NK-92 (cell line): ENCODE measurements around the gene RIPOR1.
A peak's percentile ranks its signal among the peaks of the same experiment; 100 is the strongest.

ENCODE experiments used
- DNase-seq: peaks from one replicate; lab custom pipeline; 2025; ENCODE audit not compliant: unreplicated experiment; lab: John Stamatoyannopoulos, UW

Gene RIPOR1

DNA sequence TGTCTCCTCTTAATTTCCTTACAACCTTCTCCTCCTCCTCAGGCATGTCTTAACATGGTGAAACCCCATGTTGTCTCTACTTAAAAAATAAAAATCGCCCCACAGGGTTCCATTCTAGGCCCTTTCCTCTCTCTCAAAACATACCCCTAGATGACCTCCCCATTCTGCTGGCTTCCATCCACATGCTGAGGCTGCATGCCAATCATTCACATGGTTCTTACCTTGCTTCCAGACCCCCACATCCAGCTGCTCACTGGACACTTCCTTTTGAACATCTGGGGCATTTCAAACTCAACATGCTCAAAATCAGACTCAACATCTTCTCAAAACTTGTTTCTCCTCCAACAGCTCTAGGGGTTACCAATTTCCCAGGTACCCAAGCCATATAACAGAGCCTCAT, 21.3 kb downstream of the RIPOR1 start:
- DNase-seq, result no peak

- no peak for DNase-seq
Observed at GRCh38 chr16:67551091-67551490, 22.5 kb downstream of the RIPOR1 start.

- no peak for DNase-seq
Observed at GRCh38 chr16:67551972-67552371, 23.3 kb downstream of the RIPOR1 start.

DNA sequence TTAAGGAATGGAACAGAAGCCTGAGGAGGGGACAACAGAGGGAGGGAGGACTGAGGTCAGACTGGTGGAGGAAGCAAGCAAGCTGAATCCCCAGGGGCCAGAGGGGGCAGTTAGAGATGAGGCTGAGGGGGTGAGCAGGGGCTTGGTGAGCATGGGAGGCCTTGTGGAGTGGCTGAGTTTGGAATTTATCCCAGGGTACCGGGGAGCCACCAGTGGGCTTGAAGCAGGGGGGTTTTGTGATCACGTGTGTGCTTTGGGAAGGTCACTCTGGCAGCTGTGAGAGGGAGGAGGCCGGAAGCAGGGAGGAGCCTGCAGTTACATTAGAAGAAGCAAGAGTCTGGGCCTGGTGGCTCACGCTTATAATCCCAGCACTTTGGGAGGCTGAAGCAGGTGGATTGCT, 23.8 kb downstream of the RIPOR1 start:
- DNase-seq, result no peak

DNA sequence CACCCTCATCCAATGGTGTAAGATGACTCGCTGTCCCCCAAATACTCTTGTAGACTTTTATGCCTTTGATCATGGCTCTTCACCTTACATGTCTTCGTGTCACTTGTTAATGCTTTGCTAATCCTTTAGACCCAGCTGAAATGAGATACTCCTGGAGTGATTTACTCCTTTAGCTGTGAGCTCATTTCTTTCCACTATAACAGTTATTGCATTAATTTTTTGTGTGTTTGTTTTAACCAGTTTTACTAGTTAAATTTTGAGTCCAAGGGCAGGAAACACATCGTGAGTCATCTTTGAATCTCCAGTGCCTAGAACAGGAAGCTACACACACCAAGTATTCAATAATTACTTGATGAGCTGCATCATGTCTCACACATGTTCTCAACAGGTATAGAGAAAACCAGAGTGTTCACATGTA, 27.2 kb downstream of the RIPOR1 start:
- no peak for DNase-seq

GRCh38 chr16:67558859-67559258, 30.2 kb downstream of the RIPOR1 start:
- DNase-seq, result no peak

- no peak for DNase-seq
Observed at GRCh38 chr16:67560827-67561342, 32.3 kb downstream of the RIPOR1 start.

- DNase-seq, result no peak
Observed at GRCh38 chr16:67561501-67561823, 32.8 kb downstream of the RIPOR1 start.

- peak; percentile 85 for DNase-seq
Observed at GRCh38 chr16:67561824-67562525, 33.3 kb downstream of the RIPOR1 start.

GRCh38 chr16:67562526-67562917, 33.9 kb downstream of the RIPOR1 start, which contains the start of gene CTCF:
Gene CTCF (plus strand): TSS chr16:67562526. CDS start chr16:67610833, 48,307 bp downstream.
- no peak for DNase-seq

DNA sequence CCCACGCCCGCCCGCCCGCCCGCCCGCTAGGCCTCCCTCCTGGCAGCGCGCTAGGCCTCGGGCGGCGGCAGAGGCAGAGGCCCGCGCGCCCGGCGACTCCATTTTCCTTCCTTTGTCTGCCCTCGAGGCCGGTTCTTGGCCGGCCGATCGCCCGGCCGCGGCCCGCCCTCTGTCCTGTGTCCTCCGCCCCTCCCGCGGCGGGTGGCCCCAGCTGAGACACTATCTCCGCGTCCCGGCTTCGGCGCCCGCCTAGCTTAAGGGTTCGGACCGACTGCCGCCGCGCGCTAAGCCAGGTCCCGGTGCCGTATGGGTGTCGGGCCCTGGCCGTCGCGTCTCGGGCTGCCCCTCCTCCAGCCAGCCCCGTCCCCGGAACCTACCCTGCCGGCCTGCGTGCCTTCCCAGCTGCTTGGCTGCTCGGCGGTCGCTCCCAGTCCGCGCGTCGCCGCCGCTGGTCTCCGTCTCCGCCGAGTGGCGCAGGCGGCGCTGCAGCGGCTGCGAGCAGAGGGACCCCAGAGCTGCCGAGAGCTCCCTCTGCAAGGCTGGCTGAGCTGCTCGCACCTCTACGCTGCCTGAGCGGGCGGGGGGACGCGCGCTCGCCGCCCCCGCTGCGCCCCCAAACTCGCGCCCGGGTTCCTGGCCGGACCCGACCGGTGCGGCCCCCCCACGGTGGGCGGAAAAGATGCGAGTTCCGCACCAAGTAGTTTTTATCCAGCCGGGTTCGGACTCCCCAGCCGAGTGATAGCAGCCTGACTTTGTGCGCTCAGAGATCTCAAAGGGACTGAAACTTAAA, 34.5 kb downstream of the RIPOR1 start:
- DNase-seq, result no peak

DNA sequence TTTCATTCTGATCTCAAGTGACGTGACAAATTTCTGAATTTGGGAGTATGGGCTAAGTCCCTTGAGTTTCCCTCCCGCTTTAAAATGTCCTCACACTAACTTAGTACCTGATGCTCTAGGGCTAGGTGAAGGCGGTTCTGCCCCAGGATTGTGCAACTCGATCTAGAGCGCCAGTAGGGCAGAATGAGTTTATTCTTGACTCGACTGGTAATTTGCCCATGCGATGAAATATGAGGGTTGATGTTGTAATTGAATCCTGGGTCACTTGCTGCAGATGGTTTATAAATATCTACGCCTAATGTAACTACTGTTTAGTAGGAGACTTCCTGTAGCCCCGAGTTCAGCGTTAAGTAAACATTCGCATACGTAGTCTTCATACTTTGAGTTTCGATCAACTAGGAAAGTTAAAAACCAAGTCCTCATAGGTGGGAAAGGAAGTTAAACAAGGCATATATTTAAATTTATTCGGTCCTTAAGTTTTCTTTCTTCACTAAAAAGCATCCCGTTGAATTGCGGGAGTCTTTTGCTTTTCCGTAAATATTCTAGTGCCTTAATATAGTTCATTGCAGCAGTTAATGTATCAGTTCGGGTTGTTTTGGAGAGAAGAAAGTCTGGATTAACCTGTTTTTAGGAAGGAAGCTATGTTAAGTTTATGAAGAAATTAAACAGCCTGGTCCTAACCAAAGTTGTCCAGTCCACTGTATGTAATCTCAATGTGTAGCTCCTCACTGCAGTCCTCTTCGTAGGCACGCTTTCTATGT, 35.3 kb downstream of the RIPOR1 start:
- DNase-seq, result no peak

DNA sequence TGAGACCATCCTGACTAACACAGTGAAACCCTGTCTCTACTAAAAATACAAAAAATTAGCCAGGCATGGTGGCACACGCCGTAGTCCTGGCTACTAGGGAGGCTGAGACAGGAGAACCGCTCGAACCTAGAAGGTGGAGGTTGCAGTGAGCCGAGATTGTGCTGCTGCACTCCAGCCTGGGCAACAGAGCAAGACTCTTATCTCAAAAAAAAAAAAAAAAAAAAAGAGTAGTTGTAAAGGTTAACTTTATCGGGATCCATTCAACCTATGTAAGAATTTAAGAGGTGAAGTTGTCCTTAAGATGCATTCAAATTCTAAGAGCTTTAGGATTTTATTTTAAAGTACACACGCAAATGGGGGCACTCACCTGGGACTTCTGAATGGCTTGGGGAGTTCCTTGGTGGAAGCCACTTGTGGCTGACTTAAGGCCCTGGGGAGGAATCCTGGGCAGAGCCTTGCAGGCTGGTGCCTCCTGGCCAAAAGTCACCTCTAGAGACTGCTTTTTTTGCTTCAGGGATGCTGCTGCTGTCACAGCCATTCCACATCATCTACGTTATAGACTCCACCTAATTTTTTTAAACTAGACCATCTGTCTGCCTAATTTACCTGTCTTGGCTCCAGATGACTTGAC, 37.0 kb downstream of the RIPOR1 start:
- DNase-seq, result no peak

DNA sequence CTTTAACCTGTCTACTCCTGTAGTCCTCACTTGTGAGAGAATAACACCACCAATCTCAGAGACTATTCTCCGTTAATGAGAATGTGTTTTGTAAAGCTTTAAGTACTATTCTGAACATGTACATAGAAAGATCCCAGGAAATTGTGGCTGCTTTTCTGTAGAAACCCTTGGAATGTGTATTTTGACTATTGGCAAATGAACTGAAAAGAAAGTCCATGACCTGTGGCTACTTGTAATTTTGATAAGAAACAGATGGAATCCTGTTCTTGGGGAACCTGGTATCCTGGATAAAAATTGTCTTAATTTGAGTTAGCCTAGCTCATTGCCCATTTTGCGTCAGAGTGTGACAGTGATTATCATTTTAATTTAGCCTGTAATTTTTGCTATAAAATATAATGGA, 42.8 kb downstream of the RIPOR1 start:
- DNase-seq, result no peak

- no peak for DNase-seq
Observed at GRCh38 chr16:67571981-67572431, 43.4 kb downstream of the RIPOR1 start.

GRCh38 chr16:67579686-67580085, 51.1 kb downstream of the RIPOR1 start:
- DNase-seq, result no peak

DNA sequence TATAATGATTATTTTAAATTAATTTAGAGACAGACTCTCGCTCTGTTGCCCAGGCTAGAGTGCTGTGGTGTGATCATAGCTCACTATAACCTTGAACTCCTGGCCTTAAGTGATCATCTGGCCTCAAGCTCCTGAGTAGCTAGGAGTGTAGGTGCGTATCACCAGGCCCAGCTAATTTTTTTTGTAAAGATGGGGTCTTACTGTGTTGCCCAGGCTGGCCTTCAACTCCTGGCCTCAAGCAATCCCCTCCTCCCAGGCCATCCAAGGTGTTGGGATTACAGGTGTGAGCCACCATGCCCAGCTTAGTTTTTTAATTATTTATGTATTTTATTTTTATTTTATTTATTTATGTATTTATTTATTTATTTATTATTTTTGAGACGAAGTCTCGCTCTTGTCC, 51.6 kb downstream of the RIPOR1 start:
- DNase-seq, result no peak

GRCh38 chr16:67593288-67593687, 64.7 kb downstream of the RIPOR1 start:
- no peak for DNase-seq

GRCh38 chr16:67593701-67594100, 65.1 kb downstream of the RIPOR1 start:
- no peak for DNase-seq

GRCh38 chr16:67594256-67594915, 65.8 kb downstream of the RIPOR1 start:
- DNase-seq, result no peak

GRCh38 chr16:67594956-67595355, 66.3 kb downstream of the RIPOR1 start:
- no peak for DNase-seq
